SK-N-SH treated with all-trans-retinoic acid at 6 μM for 48 hours (cell line): ENCODE measurements around the gene C17orf114.

Source experiments
- ARNTL ChIP-seq: fragments of 450-650 bp; formaldehyde crosslinking; IDR thresholded peaks from 2 replicates; pipeline ENCODE4 v1.5.0; 2020; ENCODE audit warnings: low read depth, mild to moderate bottlenecking, moderate library complexity, borderline replicate concordance
- PPARA ChIP-seq: fragments of 250-450 bp; sonication (Bioruptor Pico); IDR thresholded peaks from 2 replicates; pipeline ENCODE4 v1.5.0; 2020; ENCODE audit warnings: mild to moderate bottlenecking, borderline replicate concordance
- TF ChIP-seq, protein P1 (sequence below): fragments of 250-450 bp; sonication (Bioruptor Pico); IDR thresholded peaks from 2 replicates; pipeline ENCODE4 v1.5.1; 2021; ENCODE audit warnings: mild to moderate bottlenecking, moderate library complexity
- TF ChIP-seq, protein P2 (sequence below): fragments of 250-450 bp; sonication (Bioruptor Pico); IDR thresholded peaks from 2 replicates; pipeline ENCODE4 v1.8.0; 2020; ENCODE audit warnings: mild to moderate bottlenecking, moderate library complexity, borderline replicate concordance
- TF ChIP-seq, protein P3 (sequence below): fragments of 250-450 bp; sonication (Bioruptor Pico); IDR thresholded peaks from 2 replicates; pipeline ENCODE4 v1.5.1; 2020; ENCODE audit warnings: low read depth, mild to moderate bottlenecking, moderate library complexity

DNA sequence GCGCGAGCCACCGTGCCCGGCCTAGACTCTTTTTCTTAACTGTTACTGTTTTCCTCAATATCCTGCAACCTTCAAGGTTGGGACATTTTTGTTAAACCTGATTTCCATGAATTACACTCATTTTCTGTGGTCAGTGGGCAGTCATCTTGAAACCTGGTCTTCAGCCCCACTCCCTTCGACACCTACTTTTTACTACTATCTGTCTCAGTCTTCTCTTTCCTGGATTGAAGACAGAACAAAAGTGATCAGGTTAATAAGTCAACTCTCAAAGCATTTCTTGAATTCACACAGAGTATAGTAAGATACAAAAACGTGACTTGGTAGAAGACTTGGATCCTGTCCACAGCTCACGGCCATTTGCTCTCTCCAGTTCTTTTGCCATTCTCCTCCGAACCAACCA, 37.1 kb upstream of the C17orf114 start:
- TF ChIP-seq, protein P1, sequence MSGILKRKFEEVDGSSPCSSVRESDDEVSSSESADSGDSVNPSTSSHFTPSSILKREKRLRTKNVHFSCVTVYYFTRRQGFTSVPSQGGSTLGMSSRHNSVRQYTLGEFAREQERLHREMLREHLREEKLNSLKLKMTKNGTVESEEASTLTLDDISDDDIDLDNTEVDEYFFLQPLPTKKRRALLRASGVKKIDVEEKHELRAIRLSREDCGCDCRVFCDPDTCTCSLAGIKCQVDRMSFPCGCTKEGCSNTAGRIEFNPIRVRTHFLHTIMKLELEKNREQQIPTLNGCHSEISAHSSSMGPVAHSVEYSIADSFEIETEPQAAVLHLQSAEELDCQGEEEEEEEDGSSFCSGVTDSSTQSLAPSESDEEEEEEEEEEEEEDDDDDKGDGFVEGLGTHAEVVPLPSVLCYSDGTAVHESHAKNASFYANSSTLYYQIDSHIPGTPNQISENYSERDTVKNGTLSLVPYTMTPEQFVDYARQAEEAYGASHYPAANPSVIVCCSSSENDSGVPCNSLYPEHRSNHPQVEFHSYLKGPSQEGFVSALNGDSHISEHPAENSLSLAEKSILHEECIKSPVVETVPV (CRISPR knock-in tag) = no peak
- TF ChIP-seq, protein P2, sequence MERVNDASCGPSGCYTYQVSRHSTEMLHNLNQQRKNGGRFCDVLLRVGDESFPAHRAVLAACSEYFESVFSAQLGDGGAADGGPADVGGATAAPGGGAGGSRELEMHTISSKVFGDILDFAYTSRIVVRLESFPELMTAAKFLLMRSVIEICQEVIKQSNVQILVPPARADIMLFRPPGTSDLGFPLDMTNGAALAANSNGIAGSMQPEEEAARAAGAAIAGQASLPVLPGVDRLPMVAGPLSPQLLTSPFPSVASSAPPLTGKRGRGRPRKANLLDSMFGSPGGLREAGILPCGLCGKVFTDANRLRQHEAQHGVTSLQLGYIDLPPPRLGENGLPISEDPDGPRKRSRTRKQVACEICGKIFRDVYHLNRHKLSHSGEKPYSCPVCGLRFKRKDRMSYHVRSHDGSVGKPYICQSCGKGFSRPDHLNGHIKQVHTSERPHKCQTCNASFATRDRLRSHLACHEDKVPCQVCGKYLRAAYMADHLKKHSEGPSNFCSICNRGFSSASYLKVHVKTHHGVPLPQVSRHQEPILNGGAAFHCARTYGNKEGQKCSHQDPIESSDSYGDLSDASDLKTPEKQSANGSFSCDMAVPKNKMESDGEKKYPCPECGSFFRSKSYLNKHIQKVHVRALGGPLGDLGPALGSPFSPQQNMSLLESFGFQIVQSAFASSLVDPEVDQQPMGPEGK (CRISPR knock-in tag) = no peak
- TF ChIP-seq ARNTL (no peak), PPARA (CRISPR knock-in tag) (no peak)
- TF ChIP-seq, protein P3, sequence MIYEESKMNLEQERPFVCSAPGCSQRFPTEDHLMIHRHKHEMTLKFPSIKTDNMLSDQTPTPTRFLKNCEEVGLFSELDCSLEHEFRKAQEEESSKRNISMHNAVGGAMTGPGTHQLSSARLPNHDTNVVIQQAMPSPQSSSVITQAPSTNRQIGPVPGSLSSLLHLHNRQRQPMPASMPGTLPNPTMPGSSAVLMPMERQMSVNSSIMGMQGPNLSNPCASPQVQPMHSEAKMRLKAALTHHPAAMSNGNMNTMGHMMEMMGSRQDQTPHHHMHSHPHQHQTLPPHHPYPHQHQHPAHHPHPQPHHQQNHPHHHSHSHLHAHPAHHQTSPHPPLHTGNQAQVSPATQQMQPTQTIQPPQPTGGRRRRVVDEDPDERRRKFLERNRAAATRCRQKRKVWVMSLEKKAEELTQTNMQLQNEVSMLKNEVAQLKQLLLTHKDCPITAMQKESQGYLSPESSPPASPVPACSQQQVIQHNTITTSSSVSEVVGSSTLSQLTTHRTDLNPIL (CRISPR knock-in tag) = no peak
